ENCODE measurements around the gene GRM2.

GRM2 gene

DNA sequence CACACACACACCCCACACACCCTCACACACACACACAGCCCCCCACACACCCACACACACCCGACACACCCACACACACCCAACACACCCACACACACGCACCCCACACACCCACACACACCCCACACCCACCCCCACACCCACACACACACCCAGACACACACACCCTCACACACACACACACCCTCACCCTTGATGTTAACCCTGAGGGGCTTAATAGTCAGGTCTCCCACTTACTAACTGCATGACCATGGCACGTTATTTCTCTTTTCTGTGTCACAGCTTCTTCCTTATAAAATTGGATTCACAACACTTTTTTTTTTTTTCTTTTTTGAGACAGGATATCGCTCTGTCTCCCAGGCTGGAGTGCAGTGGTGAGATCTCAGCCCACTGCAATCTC lies 2.8 kb downstream of the GRM2 start:
- DNase-seq (ENCODE audit: insufficient read length) (no peak), FAIRE-seq (no peak)
- TF ChIP-seq POLR2A (IDR thresholded peaks at IDR 0.05; ENCODE audit: low read depth, low read length) (no peak), TAF1 (IDR thresholded peaks at IDR 0.05; ENCODE audit: borderline replicate concordance, low read depth, low read length) (no peak), POLR2AphosphoS5 (IDR thresholded peaks at IDR 0.05; ENCODE audit: low read depth, low read length) (no peak)

DNA sequence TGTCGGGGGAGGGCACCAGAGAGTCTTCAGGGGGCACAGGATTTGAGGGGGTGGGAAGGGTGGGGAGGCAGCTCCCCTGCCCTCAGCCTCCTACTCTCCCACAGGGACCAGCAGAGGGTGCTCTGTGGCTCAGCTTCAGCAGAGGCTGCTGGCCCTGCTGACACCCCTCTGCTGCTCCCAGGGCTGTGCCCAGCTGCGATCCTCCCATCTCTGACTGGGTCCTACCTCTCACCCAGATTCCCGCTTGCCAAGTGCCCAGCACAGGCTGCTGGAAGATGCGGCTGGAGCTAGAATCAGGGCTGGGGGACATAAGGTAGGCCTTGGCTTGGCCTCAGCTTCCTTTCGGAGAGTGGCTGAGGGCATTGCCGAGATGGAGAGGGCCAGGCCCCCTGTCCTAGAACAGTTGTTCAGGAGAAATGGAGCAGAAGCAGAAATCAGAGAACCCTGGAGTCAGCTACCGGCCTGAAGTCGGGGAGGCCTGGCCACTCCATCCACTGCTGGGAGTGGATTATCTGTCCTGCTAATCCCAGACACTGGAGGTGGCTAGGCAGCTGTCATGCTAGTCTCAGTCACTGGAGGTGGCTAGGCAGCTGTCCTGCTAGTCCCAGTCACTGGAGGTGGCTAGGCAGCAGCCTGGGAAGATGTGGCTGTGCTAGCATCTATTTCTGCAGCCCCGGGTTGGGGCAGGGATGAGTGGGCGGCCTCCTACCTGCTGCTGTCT lies 3.9 kb downstream of the GRM2 start:
- DNase-seq (ENCODE audit: insufficient read length): peak; percentile 23

DNA sequence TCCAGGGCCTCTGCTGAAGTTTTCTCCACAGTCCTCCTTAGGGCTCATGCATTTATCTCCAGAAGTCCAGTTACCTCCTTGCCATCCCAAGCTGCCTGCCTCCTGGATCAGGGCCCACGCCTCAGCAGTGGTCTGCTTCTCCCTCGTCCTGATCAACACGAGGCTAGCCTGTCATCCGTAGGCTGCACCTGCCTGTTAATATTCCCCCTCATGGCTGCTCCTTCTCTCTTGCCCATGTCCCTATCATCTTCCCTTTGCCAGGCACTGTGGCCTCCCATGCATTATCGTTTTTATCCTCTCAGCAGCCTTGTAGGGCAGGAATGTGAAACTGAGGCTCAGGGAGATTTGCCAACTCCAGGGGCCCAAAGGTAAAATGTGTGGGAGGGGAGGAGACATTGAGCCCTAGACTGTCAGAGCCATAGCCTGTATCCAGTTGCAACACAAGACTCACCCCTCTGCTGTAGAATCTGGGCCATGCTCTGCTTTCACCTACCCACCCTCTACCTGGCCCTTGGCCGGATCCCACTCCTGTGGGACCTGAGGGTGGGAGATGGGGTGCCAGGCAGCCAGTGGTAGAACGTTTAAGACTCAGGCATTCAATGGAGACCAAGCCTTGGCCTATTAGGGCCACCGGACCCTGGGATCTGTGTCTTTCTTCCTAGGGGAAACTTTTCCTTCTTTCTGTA lies 4.6 kb downstream of the GRM2 start:
- FAIRE-seq: no peak
- DNase-seq (ENCODE audit: insufficient read length): peak; percentile 6
- TF ChIP-seq POLR2A (IDR thresholded peaks at IDR 0.05; ENCODE audit: low read depth, low read length) (no peak), TAF1 (IDR thresholded peaks at IDR 0.05; ENCODE audit: borderline replicate concordance, low read depth, low read length) (no peak), POLR2AphosphoS5 (IDR thresholded peaks at IDR 0.05; ENCODE audit: low read depth, low read length) (no peak)

More for the DNA sequence above, 3.9 kb downstream of the GRM2 start:
- TF ChIP-seq POLR2AphosphoS5 (IDR thresholded peaks at IDR 0.05; ENCODE audit: low read depth, low read length) (no peak), POLR2A (IDR thresholded peaks at IDR 0.05; ENCODE audit: low read depth, low read length) (no peak), TAF1 (IDR thresholded peaks at IDR 0.05; ENCODE audit: borderline replicate concordance, low read depth, low read length) (no peak)
- FAIRE-seq: no peak

DNA sequence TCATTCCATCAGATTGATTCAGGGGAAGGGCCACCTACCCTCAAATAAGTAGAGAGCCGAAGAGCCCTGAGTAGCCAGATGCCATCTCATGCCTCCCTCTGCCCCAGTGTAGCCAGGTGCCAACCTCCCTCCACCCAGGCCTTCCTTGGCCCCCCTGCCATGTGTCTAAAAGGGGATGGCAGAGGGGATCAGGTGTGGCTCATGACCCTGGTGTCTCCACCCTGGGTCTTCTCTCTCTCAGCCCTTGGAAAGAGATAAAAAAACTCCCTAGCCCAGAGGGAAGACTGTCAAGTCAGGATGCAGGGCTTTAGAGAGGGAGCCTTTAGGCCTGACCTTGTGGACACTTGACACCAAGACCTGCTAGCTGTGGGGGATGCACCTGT lies 5.2 kb downstream of the GRM2 start:
- FAIRE-seq (no peak), DNase-seq (ENCODE audit: insufficient read length) (peak; percentile 8)
- TF ChIP-seq TAF1 (IDR thresholded peaks at IDR 0.05; ENCODE audit: borderline replicate concordance, low read depth, low read length) (no peak), POLR2AphosphoS5 (IDR thresholded peaks at IDR 0.05; ENCODE audit: low read depth, low read length) (no peak), POLR2A (IDR thresholded peaks at IDR 0.05; ENCODE audit: low read depth, low read length) (no peak)

DNA sequence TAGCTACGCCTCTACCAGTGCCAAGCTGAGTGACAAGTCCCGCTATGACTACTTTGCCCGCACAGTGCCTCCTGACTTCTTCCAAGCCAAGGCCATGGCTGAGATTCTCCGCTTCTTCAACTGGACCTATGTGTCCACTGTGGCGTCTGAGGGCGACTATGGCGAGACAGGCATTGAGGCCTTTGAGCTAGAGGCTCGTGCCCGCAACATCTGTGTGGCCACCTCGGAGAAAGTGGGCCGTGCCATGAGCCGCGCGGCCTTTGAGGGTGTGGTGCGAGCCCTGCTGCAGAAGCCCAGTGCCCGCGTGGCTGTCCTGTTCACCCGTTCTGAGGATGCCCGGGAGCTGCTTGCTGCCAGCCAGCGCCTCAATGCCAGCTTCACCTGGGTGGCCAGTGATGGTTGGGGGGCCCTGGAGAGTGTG lies 5.7 kb downstream of the GRM2 start:
- peak; percentile 2 for DNase-seq (ENCODE audit: insufficient read length)
- TF ChIP-seq TAF1 (IDR thresholded peaks at IDR 0.05; ENCODE audit: borderline replicate concordance, low read depth, low read length) (no peak), POLR2AphosphoS5 (IDR thresholded peaks at IDR 0.05; ENCODE audit: low read depth, low read length) (no peak), POLR2A (IDR thresholded peaks at IDR 0.05; ENCODE audit: low read depth, low read length) (no peak)
- no peak for FAIRE-seq

DNA sequence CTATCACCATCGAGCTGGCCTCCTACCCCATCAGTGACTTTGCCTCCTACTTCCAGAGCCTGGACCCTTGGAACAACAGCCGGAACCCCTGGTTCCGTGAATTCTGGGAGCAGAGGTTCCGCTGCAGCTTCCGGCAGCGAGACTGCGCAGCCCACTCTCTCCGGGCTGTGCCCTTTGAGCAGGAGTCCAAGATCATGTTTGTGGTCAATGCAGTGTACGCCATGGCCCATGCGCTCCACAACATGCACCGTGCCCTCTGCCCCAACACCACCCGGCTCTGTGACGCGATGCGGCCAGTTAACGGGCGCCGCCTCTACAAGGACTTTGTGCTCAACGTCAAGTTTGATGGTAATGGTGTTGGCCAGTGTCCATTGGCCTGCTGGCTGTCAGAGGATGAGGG lies 6.1 kb downstream of the GRM2 start:
- FAIRE-seq (no peak), DNase-seq (ENCODE audit: insufficient read length) (peak; percentile 7)
- TF ChIP-seq POLR2AphosphoS5 (IDR thresholded peaks at IDR 0.05; ENCODE audit: low read depth, low read length) (no peak), TAF1 (IDR thresholded peaks at IDR 0.05; ENCODE audit: borderline replicate concordance, low read depth, low read length) (no peak), POLR2A (IDR thresholded peaks at IDR 0.05; ENCODE audit: low read depth, low read length) (no peak)

DNA sequence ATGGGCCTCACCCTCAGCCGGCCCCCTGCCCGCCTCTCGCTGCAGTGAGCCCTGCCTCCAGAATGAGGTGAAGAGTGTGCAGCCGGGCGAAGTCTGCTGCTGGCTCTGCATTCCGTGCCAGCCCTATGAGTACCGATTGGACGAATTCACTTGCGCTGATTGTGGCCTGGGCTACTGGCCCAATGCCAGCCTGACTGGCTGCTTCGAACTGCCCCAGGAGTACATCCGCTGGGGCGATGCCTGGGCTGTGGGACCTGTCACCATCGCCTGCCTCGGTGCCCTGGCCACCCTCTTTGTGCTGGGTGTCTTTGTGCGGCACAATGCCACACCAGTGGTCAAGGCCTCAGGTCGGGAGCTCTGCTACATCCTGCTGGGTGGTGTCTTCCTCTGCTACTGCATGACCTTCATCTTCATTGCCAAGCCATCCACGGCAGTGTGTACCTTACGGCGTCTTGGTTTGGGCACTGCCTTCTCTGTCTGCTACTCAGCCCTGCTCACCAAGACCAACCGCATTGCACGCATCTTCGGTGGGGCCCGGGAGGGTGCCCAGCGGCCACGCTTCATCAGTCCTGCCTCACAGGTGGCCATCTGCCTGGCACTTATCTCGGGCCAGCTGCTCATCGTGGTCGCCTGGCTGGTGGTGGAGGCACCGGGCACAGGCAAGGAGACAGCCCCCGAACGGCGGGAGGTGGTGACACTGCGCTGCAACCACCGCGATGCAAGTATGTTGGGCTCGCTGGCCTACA lies 8.5 kb downstream of the GRM2 start:
- peak; percentile 13 for DNase-seq (ENCODE audit: insufficient read length)
- no peak for TF ChIP-seq TAF1 (IDR thresholded peaks at IDR 0.05; ENCODE audit: borderline replicate concordance, low read depth, low read length)
- TF ChIP-seq POLR2A (IDR thresholded peaks at IDR 0.05; ENCODE audit: low read depth, low read length): no peak
- no peak for TF ChIP-seq POLR2AphosphoS5 (IDR thresholded peaks at IDR 0.05; ENCODE audit: low read depth, low read length)
- no peak for FAIRE-seq

DNA sequence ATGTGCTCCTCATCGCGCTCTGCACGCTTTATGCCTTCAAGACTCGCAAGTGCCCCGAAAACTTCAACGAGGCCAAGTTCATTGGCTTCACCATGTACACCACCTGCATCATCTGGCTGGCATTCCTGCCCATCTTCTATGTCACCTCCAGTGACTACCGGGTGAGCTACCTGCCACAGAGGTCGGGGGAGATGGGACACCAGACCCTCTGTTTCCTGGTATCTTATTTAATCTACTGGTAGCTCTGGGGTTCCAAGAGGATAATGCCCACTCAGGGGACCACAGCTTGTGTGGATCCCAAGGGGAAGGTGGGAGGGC lies 9.1 kb downstream of the GRM2 start:
- TF ChIP-seq TAF1 (IDR thresholded peaks at IDR 0.05; ENCODE audit: borderline replicate concordance, low read depth, low read length) (no peak), POLR2AphosphoS5 (IDR thresholded peaks at IDR 0.05; ENCODE audit: low read depth, low read length) (no peak), POLR2A (IDR thresholded peaks at IDR 0.05; ENCODE audit: low read depth, low read length) (no peak)
- DNase-seq (ENCODE audit: insufficient read length) (no peak), FAIRE-seq (no peak)

DNA sequence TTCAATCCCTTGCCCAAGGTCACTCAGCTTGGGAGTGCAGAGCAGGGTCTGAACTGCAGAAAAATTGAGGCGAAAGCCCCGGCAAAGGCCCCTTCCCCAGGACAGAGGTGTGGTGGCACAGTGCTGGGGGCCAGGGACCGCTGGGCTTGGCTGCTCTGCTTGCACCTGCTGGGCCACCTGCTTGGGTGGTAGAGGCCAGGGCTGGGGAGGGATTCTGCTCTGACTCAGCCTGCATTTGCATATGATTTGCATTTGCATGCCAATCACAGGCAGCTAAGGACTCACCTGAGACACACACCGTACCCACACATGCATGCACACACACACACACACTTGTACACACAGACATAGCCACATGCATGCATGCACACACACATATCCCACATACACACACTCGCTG lies 9.9 kb downstream of the GRM2 start:
- TF ChIP-seq POLR2AphosphoS5 (IDR thresholded peaks at IDR 0.05; ENCODE audit: low read depth, low read length) (no peak), TAF1 (IDR thresholded peaks at IDR 0.05; ENCODE audit: borderline replicate concordance, low read depth, low read length) (no peak), POLR2A (IDR thresholded peaks at IDR 0.05; ENCODE audit: low read depth, low read length) (no peak)
- DNase-seq (ENCODE audit: insufficient read length) (peak; percentile 5), FAIRE-seq (no peak)

DNA sequence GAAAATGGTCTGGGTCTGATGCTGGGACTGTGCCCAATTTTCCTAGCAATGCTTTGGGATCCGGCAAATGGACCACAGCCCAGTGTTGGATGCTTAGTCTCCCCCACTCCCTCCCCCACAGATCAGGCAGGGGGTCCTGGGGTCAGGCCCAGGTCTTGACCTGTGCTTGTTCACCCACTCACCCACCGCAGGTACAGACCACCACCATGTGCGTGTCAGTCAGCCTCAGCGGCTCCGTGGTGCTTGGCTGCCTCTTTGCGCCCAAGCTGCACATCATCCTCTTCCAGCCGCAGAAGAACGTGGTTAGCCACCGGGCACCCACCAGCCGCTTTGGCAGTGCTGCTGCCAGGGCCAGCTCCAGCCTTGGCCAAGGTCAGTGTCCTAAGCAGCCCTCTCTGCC lies 10.6 kb downstream of the GRM2 start:
- DNase-seq (ENCODE audit: insufficient read length) (no peak), FAIRE-seq (no peak)
- TF ChIP-seq TAF1 (IDR thresholded peaks at IDR 0.05; ENCODE audit: borderline replicate concordance, low read depth, low read length) (no peak), POLR2A (IDR thresholded peaks at IDR 0.05; ENCODE audit: low read depth, low read length) (no peak)

DNA sequence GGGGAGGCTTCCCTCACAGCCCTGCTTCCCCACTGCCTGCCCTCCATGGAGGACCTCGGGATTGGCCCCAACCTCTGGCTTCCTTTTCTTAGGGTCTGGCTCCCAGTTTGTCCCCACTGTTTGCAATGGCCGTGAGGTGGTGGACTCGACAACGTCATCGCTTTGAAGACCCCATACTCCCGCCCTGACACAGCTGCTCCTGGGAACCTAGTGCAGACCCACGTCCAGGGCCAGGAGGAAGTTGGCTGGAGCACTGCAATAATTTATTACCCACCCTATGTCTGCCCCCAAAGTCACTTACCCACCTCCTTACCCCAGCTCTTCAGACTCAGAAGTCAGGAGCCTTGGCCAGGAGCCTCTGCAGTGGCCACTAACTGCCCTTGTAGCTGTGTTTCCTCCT lies 11.1 kb downstream of the GRM2 start:
- peak; percentile 17 for DNase-seq (ENCODE audit: insufficient read length)
- FAIRE-seq: no peak
- no peak for TF ChIP-seq POLR2AphosphoS5 (IDR thresholded peaks at IDR 0.05; ENCODE audit: low read depth, low read length)
- no peak for TF ChIP-seq TAF1 (IDR thresholded peaks at IDR 0.05; ENCODE audit: borderline replicate concordance, low read depth, low read length)
- TF ChIP-seq POLR2A (IDR thresholded peaks at IDR 0.05; ENCODE audit: low read depth, low read length): no peak

Measured in GM12892 (cell line).